Measurements from ENCODE around the gene PTER.

GRCh38 chr10:16449454-16449853, 12.6 kb downstream of the PTER start:
- TF ChIP-seq POLR2A (IDR thresholded peaks at IDR 0.05; ENCODE audit: low read length): no peak
- TF ChIP-seq GATA1 (IDR thresholded peaks at IDR 0.05; ENCODE audit: low read depth, low read length): no peak

Measured in erythroblast (primary cell).